OCI-LY7 (cell line): ENCODE measurements around the gene INPP5A. TPM values are rescaled to one million over a fixed set of nuclear protein-coding genes. Genes with fewer than 3 reads are reported as not detected.

Experiments used
- BruUV-seq: library from RNA; stranded (reverse); fragments of 400-500 nt; replicated peaks from 2 replicates; lab custom pipeline; 2021; lab: Mats Ljungman, UMichigan
- CTCF ChIA-PET: fragments of 300-600 bp; sonication (Branson Sonifier 250); formaldehyde crosslinking; loops from one replicate; lab custom pipeline; 2022; ENCODE audit warnings: antibody characterized with exemption; ENCODE audit not compliant: unreplicated experiment; lab: Charles Lee
- POLR2A ChIA-PET: fragments of 300-600 bp; sonication (Branson Sonifier 250); formaldehyde crosslinking; loops from one replicate; lab custom pipeline; 2022; ENCODE audit warnings: antibody characterized with exemption; lab: Charles Lee
- DNase-seq: peaks from one replicate; pipeline ENCODE4 v3.0.0-alpha.2; 2015; ENCODE audit warnings: low spot score
- H2AFZ ChIP-seq: fragments of 200-600 bp; sonication (generic), shearing (Covaris generic); 2 replicates; pipeline ENCODE4 v1.6.1; 2014; ENCODE audit warnings: mild to moderate bottlenecking, antibody characterized with exemption, low read length, moderate library complexity
- H3K27ac ChIP-seq: fragments of 200-600 bp; sonication (generic); 2 replicates; pipeline ENCODE4 v1.5.1; 2014; ENCODE audit warnings: mixed run types, low read depth, mild to moderate bottlenecking, moderate library complexity, low read length, inconsistent platforms; ENCODE audit not compliant: poor library complexity, severe bottlenecking
- H3K36me3 ChIP-seq: fragments of 200-600 bp; sonication (generic); 2 replicates; pipeline ENCODE4 v1.6.1; 2014; ENCODE audit warnings: mild to moderate bottlenecking, antibody characterized with exemption, low read length, moderate library complexity, mixed read lengths; ENCODE audit not compliant: insufficient read depth
- H3K4me1 ChIP-seq: fragments of 200-600 bp; sonication (generic); 2 replicates; pipeline ENCODE4 v1.5.1; 2014; ENCODE audit warnings: mild to moderate bottlenecking, low read length; ENCODE audit not compliant: insufficient read depth, poor library complexity, severe bottlenecking
- H3K4me2 ChIP-seq: fragments of 200-600 bp; sonication (generic); 2 replicates; pipeline ENCODE4 v1.6.1; 2014; ENCODE audit warnings: mild to moderate bottlenecking, low read length
- H3K4me3 ChIP-seq: fragments of 200-600 bp; sonication (generic); 2 replicates; pipeline ENCODE4 v1.5.1; 2014; ENCODE audit warnings: mild to moderate bottlenecking, low read depth, low read length; ENCODE audit not compliant: poor library complexity, severe bottlenecking
- H3K79me2 ChIP-seq: fragments of 200-600 bp; sonication (generic); 2 replicates; pipeline ENCODE4 v1.6.1; 2016; ENCODE audit warnings: low read depth, mild to moderate bottlenecking, low read length, moderate library complexity, mixed read lengths; ENCODE audit not compliant: insufficient read depth
- H3K9me2 ChIP-seq: fragments of 200-600 bp; sonication (generic); 2 replicates; pipeline ENCODE4 v1.6.1; 2016; ENCODE audit warnings: mild to moderate bottlenecking, low read length, mixed read lengths; ENCODE audit not compliant: insufficient read depth
- H3K9me3 ChIP-seq: fragments of 200-600 bp; sonication (generic); 2 replicates; pipeline ENCODE4 v1.6.1; 2014; ENCODE audit warnings: mild to moderate bottlenecking, mixed run types, low read length, mixed read lengths
- H4K20me1 ChIP-seq: fragments of 200-600 bp; sonication (generic); 2 replicates; pipeline ENCODE4 v1.6.1; 2014; ENCODE audit warnings: mild to moderate bottlenecking, antibody characterized with exemption, low read length, moderate library complexity, mixed read lengths; ENCODE audit not compliant: insufficient read depth
- CTCF ChIP-seq: fragments of 200-600 bp; sonication (generic); conservative IDR thresholded peaks from 2 replicates; pipeline ENCODE4 v1.5.1; 2014; ENCODE audit warnings: mild to moderate bottlenecking, antibody characterized with exemption, low read length, moderate library complexity, mixed read lengths
- EZH2phosphoT487 ChIP-seq: fragments of 200-600 bp; sonication (generic); IDR thresholded peaks from 2 replicates; pipeline ENCODE4 v1.6.1; 2018; ENCODE audit warnings: low read depth, borderline replicate concordance, mild to moderate bottlenecking, mixed run types, antibody characterized with exemption, low read length, moderate library complexity, mixed read lengths
- intact Hi-C: fragments of 100-400 bp; cut with micrococcal nuclease; formaldehyde crosslinking; loops from one replicate; pipeline ENCODE4 v1.10.0; 2022; ENCODE audit not compliant: unreplicated experiment
- total RNA-seq, 2 experiments: library from RNA; depleted of rRNA in 1 of 2; stranded (reverse); fragments of >200 nt in 1 of 2; shearing (Covaris generic) in 1 of 2; gene quantifications; 2 replicates each; pipeline ENCODE4 v1.2.3, GENCODE V29; 2014 to 2022

INPP5A gene
- total RNA-seq, 2 experiments from 2014 or later: 14.5 to 18.4 TPM

GRCh38 chr10:132693676-132694075 is 156.1 kb downstream of the INPP5A start:
- H3K9me2 ChIP-seq: no peaks in the 10 kb centered on the region
- no peaks in the 10 kb centered on the region for H3K36me3 ChIP-seq
- BruUV-seq: no TSS peak
- H3K79me2 ChIP-seq: no peaks in the 10 kb centered on the region
- POLR2A ChIA-PET: interaction anchor here (0.5 to 1.0 kb wide), 2 partner anchors 22 to 849 kb away, joined by 3 to 5 read pairs; no protein-coding TSS in a partner anchor
- intact Hi-C loops: no loop called here
- H2AFZ ChIP-seq: no peak overlapping the region
- no peaks in the 10 kb centered on the region for H3K4me1 ChIP-seq
- H4K20me1 ChIP-seq: no peaks in the 10 kb centered on the region
- CTCF ChIA-PET: no interaction called here
- no peak overlapping the region for H3K27ac ChIP-seq
- no peaks in the 10 kb centered on the region for H3K9me3 ChIP-seq
- DNase-seq: no peak
- H3K4me2 ChIP-seq: no peak overlapping the region
- TF ChIP-seq EZH2phosphoT487 (no peak), CTCF (no peak)
- H3K4me3 ChIP-seq: no peak overlapping the region

- Histone ChIP-seq H2AFZ (no peak overlapping the region), H4K20me1 (no peaks in the 10 kb centered on the region), H3K36me3 (no peaks in the 10 kb centered on the region), H3K4me2 (no peak overlapping the region), H3K4me3 (no peak overlapping the region), H3K79me2 (no peaks in the 10 kb centered on the region), H3K4me1 (no peaks in the 10 kb centered on the region), H3K9me2 (no peaks in the 10 kb centered on the region), H3K27ac (no peak overlapping the region), H3K9me3 (no peaks in the 10 kb centered on the region)
- intact Hi-C loops: no loop called here
- CTCF ChIA-PET: interaction anchor here (0.6 kb wide), 1 partner anchor 293 kb away, joined by 3 read pairs; no protein-coding TSS in a partner anchor
- no peak for TF ChIP-seq EZH2phosphoT487
- TF ChIP-seq CTCF: no peak
- POLR2A ChIA-PET: no interaction called here
- no TSS peak for BruUV-seq
- no peak for DNase-seq
These were observed 158.6 kb downstream of the INPP5A start for GRCh38 chr10:132696204-132696603.

GRCh38 chr10:132696728-132697577 is 159.4 kb downstream of the INPP5A start:
- Histone ChIP-seq H3K4me2 (no peak overlapping the region), H4K20me1 (no peaks in the 10 kb centered on the region), H3K4me3 (no peak overlapping the region), H2AFZ (no peak overlapping the region), H3K4me1 (no peaks in the 10 kb centered on the region), H3K9me3 (no peaks in the 10 kb centered on the region), H3K79me2 (no peaks in the 10 kb centered on the region), H3K27ac (no peak overlapping the region), H3K36me3 (no peaks in the 10 kb centered on the region), H3K9me2 (no peaks in the 10 kb centered on the region)
- no TSS peak for BruUV-seq
- TF ChIP-seq CTCF (no peak), EZH2phosphoT487 (no peak)
- no peak for DNase-seq
- POLR2A ChIA-PET: no interaction called here
- CTCF ChIA-PET: no interaction called here
- intact Hi-C loops: no loop called here
